ENCODE results near the gene CETN1.

The CETN1 gene

DNA sequence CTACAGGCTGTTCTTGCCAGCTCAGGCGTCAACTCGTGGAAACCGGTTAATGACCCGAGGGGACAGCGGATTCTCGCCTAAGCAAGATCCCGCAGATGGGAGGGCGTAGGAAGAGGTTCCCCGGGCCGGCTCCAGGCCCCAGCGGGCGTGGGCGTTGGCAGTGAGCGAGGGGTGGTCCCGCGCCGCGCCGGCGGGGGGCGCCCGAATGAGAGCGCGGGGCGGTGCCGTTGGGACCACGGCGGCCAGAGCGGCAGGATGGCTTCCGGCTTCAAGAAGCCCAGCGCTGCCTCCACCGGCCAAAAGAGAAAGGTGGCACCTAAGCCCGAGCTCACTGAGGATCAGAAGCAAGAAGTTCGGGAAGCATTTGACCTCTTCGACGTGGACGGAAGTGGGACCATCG lies at the start of gene CETN1:
CETN1 (plus strand) TSS at position 227 of the 400 bp plus-strand sequence; CDS start at position 256, 29 bp downstream.
- DNase-seq = no peak

DNA sequence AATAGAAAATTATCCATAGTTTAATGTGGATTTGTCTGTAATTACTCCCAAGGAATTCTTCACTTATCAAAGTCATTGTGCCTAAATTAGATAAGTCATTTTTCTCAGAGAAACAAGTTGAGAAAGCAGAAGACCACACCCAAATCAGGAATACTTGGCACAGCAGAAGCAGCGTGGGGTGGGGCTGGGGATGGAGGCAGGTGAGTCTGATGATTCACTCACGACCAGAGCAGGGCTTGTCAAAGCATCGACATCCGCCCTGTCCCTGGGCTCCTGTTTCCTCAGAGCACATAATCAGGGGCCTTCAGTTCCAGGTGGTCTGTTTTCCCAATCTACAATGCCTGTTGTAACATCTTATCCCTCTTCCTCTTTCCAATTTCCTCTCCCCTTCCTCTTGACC lies 48.2 kb upstream of the CETN1 start:
- no peak for DNase-seq

DNA sequence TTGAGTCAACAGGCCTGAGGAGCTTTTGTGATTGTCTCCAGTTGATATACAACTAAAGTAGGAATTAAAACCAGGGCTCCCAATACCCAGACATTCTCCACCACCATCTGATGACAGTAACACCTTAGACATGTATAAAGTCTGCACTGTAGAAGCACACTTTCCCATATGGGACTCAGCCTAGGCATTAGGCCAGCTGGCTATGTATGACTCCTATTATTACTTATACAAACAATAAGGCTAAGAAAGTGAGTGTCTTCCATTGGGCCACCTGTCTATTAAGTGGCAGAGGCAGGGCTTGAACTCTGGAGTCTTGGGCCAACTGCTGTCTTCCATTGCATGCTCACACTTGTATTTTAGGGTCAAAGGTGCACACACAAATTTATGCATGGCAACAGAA lies 47.5 kb upstream of the CETN1 start:
- no peak for DNase-seq

DNA sequence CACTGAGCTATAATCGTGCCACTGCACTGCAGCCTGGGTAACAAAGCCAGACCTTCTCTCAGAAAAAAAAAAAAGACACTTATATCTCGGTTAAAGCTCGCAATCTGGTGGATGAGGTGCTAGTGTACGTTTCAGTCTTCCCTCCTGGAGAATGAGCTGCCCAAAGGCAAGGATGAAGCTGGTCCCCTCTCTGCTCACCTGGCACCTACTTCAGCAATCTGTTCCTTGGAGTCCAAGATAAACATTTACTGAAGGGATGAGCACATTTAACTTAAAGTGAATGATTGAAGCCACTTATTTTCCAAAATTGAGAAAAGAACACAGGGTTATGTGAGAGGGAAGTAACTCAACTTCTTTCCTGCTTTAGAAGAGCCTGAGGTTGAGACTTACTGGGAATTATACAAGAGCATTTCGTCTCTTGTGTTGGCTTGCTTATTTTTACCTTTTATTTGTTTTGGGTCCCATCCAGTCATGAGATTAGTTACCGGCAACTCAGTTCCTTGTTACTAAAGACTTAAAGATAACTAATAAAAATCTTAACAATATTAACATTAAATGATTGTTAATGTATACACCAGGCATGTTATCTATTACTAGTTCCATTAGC lies 46.1 kb upstream of the CETN1 start:
- no peak for DNase-seq

DNA sequence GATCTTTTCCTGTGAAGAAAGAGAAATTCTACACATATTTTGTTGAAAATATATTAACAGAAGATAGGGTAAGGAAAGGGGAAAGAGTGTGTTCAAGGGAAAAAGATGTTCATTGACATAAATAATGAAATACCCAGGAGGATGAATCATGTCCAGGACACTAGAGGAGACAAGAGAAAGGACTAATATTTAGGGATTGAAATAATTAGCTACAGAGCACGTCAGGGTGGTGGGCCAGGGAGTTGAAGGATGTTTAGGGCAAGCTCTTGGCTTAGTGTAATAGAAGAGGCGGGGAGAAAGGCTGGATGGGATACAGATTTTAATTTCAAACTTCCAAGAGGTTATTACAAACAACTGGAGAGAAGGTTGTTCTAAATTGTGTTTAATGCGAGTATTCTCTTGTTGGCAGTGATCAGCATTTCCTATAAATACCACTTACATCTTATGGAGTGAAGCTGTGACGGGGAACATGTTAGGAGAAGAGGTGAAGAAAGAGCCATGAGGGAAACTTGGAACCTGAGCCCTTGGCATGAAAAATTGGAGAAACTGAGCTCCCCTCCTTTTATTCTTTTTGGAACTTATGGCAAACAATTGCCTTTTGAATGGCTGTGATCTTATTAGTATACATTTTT lies 36.6 kb upstream of the CETN1 start:
- no peak for DNase-seq

DNA sequence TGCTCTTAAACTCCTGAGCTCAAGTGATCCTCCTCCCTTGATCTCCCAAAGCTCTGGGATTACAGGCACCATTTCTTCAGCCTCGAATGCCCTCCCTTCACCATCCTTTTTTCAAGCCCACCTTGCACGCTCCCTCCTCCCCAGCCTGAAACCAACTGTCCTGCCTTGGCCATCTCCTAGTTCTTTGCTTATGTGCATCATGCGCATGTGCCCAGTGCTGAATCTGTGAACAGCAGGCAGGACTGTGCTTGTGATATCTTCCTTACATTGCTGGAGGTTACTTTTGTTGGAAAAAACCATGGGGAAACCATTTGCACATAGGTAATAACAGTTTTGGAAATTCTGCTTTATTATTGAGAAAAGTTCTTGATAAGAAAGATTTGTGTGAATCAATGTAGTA lies 30.2 kb upstream of the CETN1 start:
- no peak for DNase-seq

DNA sequence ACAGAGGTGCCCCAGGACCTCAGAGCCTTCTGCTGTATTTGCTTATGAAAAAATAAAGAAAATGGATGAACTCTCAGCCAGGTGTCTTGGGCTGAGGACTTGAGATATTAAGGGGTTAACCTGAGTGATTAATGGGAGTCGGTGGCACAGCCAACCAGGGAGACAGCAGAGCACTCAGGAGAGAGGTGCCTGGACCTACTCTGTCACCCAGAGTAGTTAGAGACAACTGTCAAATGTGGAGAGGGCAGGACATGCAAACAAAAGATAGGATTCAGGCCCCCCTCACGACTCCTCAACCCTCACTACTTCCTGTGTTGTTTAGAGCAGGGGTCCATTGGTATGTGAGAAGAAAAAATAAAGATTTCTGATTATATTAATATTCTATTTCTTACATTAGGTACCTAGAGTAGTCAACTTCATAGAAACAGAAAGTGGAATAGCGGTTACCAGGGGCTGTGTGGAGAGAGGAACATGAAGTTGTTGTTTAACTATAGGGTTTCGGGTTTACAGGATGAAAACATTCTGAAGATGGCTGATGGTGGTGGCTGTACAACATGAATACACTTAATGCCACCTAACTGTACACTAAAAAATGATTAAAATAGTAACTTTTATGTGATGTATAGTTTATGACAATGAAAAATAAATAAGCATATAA lies 28.6 kb upstream of the CETN1 start:
- no peak for DNase-seq

DNA sequence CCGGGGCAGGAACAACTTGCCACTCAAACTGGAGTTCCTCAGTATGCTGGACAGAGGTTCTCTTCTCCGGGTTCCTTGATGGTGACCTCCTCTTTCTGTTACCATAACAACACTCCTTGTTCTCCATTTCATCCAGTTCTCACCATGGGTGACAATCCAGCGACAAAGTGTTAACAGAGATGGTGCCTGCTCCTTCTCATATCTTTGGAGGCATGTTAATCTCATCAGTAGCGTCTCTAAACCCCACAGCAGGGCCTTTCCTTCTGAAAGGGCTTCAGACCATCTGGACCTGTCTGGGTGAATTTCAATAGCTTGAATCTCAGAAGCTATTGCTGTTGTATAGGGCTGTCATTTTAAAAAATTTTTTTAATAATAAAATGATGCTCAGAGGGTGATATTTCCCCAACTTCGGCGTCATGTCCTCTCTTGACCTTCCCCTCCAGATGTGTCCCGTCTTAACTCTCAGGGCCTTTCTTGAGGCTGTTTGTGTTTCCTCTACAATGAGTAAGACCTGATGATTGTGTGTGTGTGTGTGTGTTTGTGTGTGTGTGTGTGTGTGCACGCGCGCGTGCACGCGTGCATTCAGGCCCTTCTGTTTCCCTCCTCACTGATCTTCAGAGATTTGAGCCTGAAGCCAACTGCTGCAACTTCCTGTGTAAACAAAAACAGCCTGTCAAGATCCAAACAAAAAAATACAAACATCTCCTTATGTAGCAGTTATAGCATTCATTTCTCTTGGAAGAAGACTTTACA lies 24.3 kb upstream of the CETN1 start:
- DNase-seq = no peak

DNA sequence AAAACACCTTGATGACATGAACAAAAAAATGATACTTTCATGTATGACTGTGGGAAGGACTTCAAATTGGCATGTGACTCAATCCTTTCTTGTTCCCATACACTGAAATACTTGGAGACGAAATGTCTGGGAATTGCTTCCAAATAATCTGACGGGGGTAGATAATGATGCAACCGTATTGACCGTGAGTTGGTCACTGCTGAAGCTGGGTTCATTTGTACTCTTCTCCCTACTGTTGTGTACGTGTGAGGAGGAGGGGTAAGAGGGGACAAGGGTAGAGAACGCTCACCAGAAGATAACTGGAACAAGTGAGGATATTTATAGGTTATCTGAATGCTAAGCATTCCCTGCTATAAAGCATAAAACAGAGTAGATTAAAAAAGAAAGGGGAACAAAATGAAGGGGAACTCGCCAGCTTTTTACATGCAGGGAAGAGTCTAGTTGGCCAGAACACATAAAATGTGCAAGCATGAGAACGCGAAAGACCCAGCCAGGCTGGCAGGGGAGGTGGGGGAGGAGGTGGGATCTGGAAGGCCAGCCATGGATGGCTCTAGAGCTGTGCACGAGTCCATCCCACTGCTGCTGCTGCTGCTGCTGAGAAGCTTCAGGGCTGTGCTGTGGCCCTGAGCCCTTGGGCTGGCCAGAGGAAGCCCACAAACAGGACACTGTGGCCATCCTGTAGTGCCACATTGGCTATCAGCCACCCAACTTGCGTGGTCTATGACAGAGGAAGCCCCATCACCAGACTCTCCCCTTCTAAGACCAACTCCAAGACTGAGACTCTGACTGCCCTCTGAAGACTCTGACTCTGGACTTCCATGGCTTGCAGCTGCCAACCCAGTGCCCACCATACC lies 15.2 kb upstream of the CETN1 start:
- DNase-seq = no peak

DNA sequence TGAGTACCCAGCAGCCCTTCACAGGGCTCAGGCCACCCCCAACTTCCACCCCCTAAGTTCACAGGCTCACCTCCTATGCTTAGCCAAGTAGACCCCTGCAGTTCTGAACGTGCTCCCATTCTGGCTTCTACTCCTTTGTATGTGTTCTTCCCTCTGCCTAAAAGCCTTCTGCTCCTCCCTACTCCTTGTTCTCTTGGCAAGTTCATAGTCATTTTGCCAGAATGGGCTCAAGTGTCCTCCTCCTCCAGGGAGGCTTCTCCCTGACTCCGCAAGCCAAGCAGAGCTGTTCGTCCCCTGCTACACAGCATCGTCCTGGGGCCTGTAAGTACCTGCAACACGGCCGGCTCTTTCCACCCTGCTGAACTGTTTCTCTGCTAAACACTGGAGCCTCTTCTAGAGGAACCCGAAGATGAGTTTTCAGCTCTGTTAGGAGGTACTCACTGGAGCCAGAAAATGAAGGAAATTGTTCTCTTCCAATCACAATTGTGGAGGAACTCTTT lies 14.6 kb upstream of the CETN1 start:
- no peak for DNase-seq

DNA sequence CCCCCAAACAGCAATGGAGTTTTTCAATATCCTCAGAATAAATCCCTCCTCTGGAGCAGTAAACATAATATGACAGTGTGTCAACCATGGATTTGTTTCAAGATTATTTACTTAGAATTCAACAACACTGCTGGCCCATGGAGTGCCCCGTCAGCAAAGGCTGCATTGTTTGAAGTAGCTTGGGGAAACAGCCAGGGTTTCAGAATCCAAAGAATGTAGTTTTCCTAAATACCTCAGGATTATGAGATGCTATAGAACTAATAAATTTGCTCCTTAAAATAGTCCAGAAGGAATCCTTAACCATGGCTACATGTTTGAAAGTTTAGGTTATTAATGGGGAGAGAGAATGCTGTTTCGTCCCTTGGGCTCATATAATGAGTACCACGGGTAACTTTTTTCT lies 13.1 kb upstream of the CETN1 start:
- no peak for DNase-seq

DNA sequence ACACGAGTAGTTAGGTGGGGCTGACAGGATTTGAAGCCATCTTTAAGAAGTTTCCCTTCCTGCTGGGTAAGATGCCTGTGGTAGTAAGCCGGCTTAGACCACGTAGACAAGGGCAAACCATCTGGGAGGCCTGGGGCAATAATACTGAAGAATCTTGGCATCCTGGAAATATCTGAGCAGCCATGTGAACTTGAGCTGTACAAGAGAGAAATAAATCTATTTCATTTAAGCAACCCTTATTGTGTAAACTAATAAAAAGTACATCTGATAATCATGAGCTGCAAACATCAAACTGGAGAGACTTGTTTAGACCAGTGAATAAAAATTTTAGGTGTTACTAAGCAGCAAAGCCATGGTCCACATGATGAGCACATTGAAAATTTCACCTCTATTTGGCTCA lies 11.4 kb upstream of the CETN1 start:
- DNase-seq = no peak

DNA sequence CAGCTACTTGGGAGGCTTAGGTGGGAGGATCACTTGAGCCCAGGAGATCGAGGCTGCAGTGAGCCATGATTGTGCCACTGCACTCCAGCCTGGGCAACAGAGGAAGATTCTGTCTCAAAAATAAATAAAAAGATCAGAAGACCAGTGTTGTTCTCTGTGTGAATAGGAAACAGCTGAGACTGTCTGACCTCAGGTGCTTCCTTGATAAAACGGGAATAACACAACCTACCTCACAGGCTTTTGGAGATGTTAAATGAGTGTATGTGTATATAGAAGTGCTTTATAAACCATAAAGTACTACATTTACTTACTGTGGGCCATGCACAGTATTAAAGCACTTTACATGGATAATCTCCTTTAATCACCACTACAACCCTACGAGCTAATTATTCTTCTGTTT lies 9.9 kb upstream of the CETN1 start:
- no peak for DNase-seq

DNA sequence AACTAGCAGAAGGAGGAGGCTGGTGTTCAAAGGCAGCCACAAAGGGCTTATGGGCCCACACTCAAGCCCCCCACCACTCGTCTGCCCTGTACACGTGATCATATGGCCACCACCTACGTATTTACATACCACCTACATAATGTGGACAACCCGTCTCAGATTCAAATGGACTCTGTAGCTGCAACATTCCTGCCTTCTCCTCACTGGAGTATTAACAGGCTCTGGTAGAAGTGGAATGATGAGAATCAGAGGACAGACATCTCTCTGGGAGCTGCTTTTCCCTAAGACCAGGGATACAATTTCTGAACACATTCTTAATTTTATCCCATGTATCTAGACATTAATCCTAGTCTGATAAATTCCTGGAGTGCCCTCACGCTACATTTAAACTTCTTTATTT lies 9.5 kb upstream of the CETN1 start:
- DNase-seq = no peak

DNA sequence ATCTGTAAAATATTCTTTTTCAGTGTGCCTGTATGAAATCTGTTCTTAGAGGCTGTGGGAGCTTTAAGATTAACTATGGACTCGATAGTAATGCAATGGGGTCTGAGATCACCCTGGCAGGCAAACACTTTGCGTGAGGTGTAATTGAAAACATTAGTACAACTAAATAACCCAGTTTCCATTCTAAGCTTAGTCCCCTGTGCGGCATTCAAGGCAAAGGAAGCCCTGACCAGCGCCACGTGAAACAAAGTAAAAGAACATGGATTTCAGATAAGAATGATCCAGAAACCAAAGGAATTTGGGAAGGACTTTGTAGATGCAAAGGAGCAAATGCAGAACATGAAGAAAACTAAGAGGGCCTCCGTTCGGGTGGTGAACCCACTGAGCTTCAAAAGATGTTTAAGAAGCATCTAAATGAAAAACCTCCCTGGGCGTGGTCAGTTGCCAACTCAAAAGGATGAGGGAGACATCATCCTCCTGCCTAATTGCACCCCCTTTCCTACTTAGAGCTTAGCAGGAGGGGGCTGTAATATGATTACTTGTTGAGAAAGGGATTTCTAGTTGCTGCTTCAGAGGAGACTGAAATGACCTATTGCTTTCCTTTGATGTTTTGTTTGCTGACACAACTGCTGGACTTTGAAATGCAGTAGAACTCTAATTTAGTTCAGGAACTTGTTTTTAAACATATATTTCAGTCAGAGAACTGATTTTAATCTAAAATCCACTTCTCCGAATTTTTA lies 7.9 kb upstream of the CETN1 start:
- no peak for DNase-seq

DNA sequence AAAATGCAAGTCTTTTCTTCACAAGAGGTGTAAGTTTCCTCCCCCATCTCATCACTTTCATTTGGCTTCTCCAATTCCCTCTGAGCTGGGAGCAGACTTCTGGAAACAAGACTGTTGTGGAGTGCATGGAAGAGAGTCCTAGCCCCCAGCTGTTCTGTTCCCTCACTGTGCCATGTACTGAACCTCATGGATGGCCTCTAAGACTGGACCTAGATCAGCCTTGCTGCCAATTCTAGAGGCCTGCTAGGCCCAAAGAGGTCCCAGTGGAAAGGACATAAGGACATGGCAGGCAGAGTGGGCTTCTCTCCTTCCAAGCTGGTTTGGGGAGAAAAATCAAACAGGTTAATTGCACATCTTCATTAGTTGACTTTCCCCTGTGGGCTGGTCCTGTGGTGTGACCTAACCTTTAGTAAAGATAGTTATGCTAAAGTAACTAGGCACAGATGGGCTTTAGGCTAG lies 7.3 kb upstream of the CETN1 start:
- no peak for DNase-seq

DNA sequence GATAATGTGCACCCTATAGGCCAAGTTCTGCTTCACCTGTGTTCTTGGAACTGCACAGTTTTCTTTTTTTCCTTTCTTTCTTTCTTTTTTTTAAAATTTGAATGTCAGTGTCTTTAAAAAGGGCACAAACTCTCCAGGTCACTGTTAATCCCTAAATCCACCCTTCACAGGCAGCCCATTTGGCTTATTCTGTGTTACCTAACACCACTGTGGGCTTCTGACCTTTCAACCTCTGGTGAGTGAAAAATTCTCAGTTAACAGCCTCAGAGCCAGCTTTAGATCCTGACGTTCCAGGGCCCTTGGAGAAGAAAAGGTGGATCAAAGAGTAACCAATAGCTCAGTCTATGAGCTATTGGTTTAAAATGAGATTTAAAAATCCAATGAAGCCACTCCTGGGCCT lies 6.8 kb upstream of the CETN1 start:
- DNase-seq = no peak

DNA sequence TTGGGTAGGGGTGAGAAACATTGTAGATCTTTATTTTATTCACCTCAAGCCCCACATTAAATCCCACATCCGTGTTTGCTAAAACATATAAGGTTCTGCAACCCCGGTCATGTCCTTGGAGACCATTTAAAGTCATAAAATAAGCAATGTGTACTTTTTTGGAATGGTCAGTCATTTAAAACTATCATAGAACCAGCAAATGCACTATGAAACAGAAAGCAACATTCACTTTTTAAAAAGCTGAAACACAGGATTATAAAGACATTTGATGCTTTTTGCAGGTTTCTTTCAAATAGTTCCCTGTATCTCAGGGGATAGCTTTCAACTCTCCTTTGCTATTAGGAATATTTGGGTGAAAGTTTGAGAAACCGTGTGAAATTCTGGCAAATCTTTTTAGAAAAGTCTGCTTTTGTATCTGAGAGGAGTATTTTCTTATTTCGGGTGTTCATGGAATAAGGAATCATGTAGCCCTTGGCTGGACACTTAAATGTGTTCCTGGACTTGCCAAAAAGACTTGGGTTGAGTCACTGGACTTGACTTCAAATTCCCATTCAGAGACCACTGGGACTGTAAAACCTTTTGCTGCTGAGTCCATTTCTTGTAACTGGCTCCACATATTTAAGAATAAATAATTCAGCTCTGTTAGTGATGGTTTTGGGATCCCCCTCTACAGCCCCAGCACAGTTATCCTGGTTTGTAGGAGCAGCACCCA lies 5.9 kb upstream of the CETN1 start:
- no peak for DNase-seq

DNA sequence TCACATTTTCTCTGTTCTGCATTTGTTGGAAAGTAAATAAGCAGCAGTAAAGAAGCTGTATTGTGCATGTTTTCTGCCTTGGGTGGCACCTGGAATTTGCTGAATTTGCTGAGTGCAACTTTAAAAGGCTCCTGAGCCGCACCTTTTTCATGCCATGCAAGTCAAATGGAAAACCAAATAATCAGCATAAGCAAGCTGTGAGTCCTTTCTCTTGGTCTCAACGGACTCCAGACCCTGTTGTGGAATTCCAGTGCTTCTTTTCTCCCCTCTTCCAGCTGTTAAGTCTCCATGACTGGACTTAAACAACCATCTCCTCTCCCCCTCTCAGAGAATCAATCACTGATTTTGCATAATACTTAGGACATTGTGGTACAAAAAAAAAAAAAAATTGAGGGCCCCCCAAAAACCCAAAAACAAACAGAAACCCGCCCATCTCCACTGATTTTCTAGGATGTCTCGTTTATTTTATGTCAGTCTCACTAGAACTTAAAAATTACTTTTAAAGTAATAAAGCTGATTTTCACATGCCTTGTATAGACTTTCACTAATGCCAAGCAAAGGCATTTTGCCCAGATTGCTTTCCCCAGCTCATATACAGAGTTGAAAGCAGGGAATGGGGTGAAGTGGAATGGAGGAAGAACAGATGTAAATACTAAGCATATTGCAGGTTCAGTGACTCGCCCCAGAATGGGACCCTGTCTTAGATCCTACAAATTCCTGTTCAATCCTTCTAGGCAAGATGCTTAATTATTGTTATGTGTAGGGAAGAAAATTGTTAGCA lies 5.1 kb upstream of the CETN1 start:
- DNase-seq = no peak

DNA sequence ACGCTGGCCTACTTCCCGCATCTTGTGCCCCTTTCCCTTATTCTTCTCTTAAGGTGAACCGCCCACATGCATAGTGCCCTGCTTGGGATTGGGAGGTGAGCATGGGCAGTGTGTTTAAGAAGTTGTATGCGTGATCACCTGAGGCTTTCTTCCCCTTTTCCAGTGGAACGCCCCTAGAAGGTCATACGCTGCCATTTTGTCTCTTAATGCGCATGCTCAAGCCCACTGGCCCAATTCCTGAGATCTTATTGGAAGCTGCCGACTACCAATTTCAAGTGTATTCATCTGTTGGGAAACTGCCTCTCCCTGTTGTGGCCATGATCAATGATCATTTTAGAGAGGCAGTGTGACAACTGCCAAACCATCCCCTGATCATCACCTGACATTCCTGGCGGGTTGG lies 3.3 kb upstream of the CETN1 start:
- no peak for DNase-seq

All from NCI-H226 (cell line).